Neuronal stem cell (in vitro differentiated cells): ENCODE measurements around the gene ROBO1.

Source experiments
- DNase-seq: peaks from one replicate; pipeline ENCODE4 v3.0.0-alpha.2; 2013; ENCODE audit warnings: low spot score
- H2AFZ ChIP-seq: one replicate; pipeline ENCODE4 v1.6.1; 2013; ENCODE audit warnings: mild to moderate bottlenecking, low read length, inconsistent platforms
- H2AK5ac ChIP-seq: 2 replicates; pipeline ENCODE4 v1.6.1; 2013; ENCODE audit warnings: low read depth, mild to moderate bottlenecking, inconsistent platforms, low read length, moderate library complexity, mixed read lengths
- H2BK120ac ChIP-seq: 2 replicates; pipeline ENCODE4 v1.6.1; 2013; ENCODE audit warnings: low read depth, mild to moderate bottlenecking, inconsistent platforms, low read length, moderate library complexity, mixed read lengths
- H2BK12ac ChIP-seq: one replicate; pipeline ENCODE4 v1.6.1; 2013; ENCODE audit warnings: low read length, inconsistent platforms
- H2BK15ac ChIP-seq: 2 replicates; pipeline ENCODE4 v1.6.1; 2013; ENCODE audit warnings: mild to moderate bottlenecking, low read length, inconsistent platforms, mixed read lengths
- H2BK5ac ChIP-seq: one replicate; pipeline ENCODE4 v1.6.1; 2013; ENCODE audit warnings: inconsistent platforms, mild to moderate bottlenecking, low read length, moderate library complexity
- H3K14ac ChIP-seq: one replicate; pipeline ENCODE4 v1.6.1; 2013; ENCODE audit warnings: low read length, inconsistent platforms
- H3K18ac ChIP-seq: 2 replicates; pipeline ENCODE4 v1.6.1; 2013; ENCODE audit warnings: low read length, inconsistent platforms
- H3K23ac ChIP-seq: 2 replicates; pipeline ENCODE4 v1.6.1; 2013; ENCODE audit warnings: low read depth, mild to moderate bottlenecking, mixed read lengths, low read length, inconsistent platforms; ENCODE audit not compliant: poor library complexity
- H3K27ac ChIP-seq: replicated peaks from 3 replicates; pipeline ENCODE4 v1.5.1; 2013; ENCODE audit warnings: low read length, inconsistent platforms
- H3K27me3 ChIP-seq, 3 experiments: 2 replicates each; pipeline ENCODE4 v1.6.1; 2013; ENCODE audit warnings: low read length in 3 of 3, mild to moderate bottlenecking in 2 of 3, inconsistent platforms in 1 of 3, low read depth in 1 of 3, mixed read lengths in 1 of 3, moderate library complexity in 1 of 3; ENCODE audit not compliant: control insufficient read depth in 3 of 3, insufficient read depth in 3 of 3
- H3K36me3 ChIP-seq, 2 donors: replicated peaks in 1 of 2; 2 replicates each; pipeline ENCODE4 v1.6.1; 2013; ENCODE audit warnings: low read length in 2 of 2; ENCODE audit not compliant: control insufficient read depth in 2 of 2, insufficient read depth in 2 of 2
- H3K4ac ChIP-seq: 2 replicates; pipeline ENCODE4 v1.6.1; 2013; ENCODE audit warnings: inconsistent platforms, mild to moderate bottlenecking, low read length, moderate library complexity
- H3K4me1 ChIP-seq, 2 donors: 1 replicate in 1 of 2; 2 replicates in 1 of 2; pipeline ENCODE4 v1.6.1; 2013; ENCODE audit warnings: low read length in 2 of 2, low read depth in 1 of 2; ENCODE audit not compliant: control insufficient read depth in 2 of 2, insufficient read depth in 1 of 2
- H3K4me2 ChIP-seq: one replicate; pipeline ENCODE4 v1.6.1; 2013; ENCODE audit warnings: mild to moderate bottlenecking, low read length, inconsistent platforms; ENCODE audit not compliant: insufficient read depth, poor library complexity, severe bottlenecking
- H3K4me3 ChIP-seq, 2 donors: 2 replicates each; pipeline ENCODE4 v1.5.1; 2013; ENCODE audit warnings: low read length in 2 of 2, mild to moderate bottlenecking in 2 of 2, inconsistent platforms in 1 of 2, moderate library complexity in 1 of 2
- H3K79me1 ChIP-seq: one replicate; pipeline ENCODE4 v1.6.1; 2013; ENCODE audit warnings: low read depth, mild to moderate bottlenecking, inconsistent platforms, low read length, moderate library complexity
- H3K9ac ChIP-seq: one replicate; pipeline ENCODE4 v1.6.1; 2013; ENCODE audit warnings: mild to moderate bottlenecking, low read depth, low read length, inconsistent platforms; ENCODE audit not compliant: poor library complexity
- H3K9me3 ChIP-seq, 2 donors: replicated peaks in 1 of 2; 2 replicates each; pipeline versions ENCODE3 to v1.6.1; 2013; ENCODE audit warnings: low read length in 2 of 2, mild to moderate bottlenecking in 2 of 2, inconsistent platforms in 1 of 2, low read depth in 1 of 2, mixed read lengths in 1 of 2, moderate library complexity in 1 of 2; ENCODE audit not compliant: control insufficient read depth in 2 of 2, insufficient read depth in 1 of 2
- H4K8ac ChIP-seq: one replicate; pipeline ENCODE4 v1.6.1; 2013; ENCODE audit warnings: low read depth, mild to moderate bottlenecking, inconsistent platforms, low read length, moderate library complexity
- H4K91ac ChIP-seq: one replicate; pipeline ENCODE4 v1.6.1; 2013; ENCODE audit warnings: low read length, low read depth, mild to moderate bottlenecking, inconsistent platforms; ENCODE audit not compliant: poor library complexity
- WGBS, 2 donors: extraction: QIAGEN DNeasy Blood & Tissue Kit; methylation state at CpG; one replicate each; pipeline ENCODE4 v1.1.7; 2013; ENCODE audit warnings: missing lambda C conversion rate in 2 of 2, mixed read lengths in 1 of 2; ENCODE audit not compliant: insufficient read length in 2 of 2, insufficient replicate concordance in 1 of 2; ENCODE audit errors: extremely low coverage in 2 of 2; 5-methylcytosine and 5-hydroxymethylcytosine counted together

Gene ROBO1

DNA sequence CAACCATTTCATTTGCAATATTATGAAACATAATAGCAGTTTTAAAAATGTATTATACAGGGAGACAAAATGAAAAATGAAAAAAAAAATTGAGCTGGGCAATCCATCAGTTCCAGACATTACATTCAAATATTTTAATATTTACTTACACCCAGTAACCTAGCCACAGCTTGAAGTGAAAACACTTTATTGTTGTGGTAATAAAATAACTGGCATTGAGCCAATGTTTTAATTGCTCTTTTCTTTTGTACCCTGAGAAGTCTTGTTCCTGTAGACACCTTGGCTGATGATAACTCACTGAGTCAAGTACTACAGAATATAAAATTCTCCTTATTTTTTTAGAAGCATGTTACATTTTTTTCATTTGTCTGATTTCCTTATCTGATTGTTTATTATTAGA lies 180.6 kb downstream of the ROBO1 start:
- Histone ChIP-seq H3K27ac (no peak overlapping the region), H3K9ac (no peak overlapping the region)

DNA sequence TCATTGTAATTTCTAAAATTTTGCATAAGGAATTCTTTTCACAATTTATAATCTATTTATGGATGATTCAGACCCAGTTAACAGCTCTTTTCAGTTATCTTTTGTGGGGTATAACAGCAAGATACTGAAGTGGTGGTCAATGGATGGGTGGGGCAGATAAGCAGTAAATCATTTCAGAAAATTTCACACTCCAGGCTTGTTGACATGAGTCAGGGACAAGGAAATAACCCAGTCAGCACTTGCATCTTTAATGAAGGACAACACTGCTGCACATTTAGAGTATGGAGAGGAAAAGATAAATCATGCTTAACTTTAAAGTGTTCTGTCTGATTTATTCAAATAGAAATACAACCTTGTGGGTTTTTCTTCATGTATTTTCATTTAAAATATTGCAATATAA lies 181.6 kb downstream of the ROBO1 start:
- no peak overlapping the region for H3K27ac ChIP-seq
- H3K9ac ChIP-seq: no peak overlapping the region
- no peaks in the 10 kb centered on the region for H3K36me3 ChIP-seq
- H3K18ac ChIP-seq: no peak overlapping the region
- no peak overlapping the region for H2BK15ac ChIP-seq
- H3K79me1 ChIP-seq: no peaks in the 10 kb centered on the region
- H3K14ac ChIP-seq: no peak overlapping the region
- H2AFZ ChIP-seq: no peak overlapping the region
- H2BK5ac ChIP-seq: no peak overlapping the region
- no peak overlapping the region for H2BK120ac ChIP-seq
- no peak overlapping the region for H2BK12ac ChIP-seq
- H3K4ac ChIP-seq: no peak overlapping the region
- no peaks in the 10 kb centered on the region for H3K27me3 ChIP-seq
- no peaks in the 10 kb centered on the region for H3K9me3 ChIP-seq
- DNase-seq: no peak
- H4K8ac ChIP-seq: no peak overlapping the region
- no peak overlapping the region for H2AK5ac ChIP-seq
- no peak overlapping the region for H3K4me3 ChIP-seq
- H3K23ac ChIP-seq: no peak overlapping the region
- H3K4me1 ChIP-seq: no peaks in the 10 kb centered on the region
- no peak overlapping the region for H4K91ac ChIP-seq
- H3K4me2 ChIP-seq: no peak overlapping the region

More for the DNA sequence above, 180.6 kb downstream of the ROBO1 start:
- Histone ChIP-seq H3K4me2 (no peak overlapping the region), H3K14ac (no peak overlapping the region), H2AFZ (no peak overlapping the region), H2BK5ac (no peak overlapping the region), H3K4me3 (no peak overlapping the region), H3K36me3 (no peaks in the 10 kb centered on the region), H2BK12ac (no peak overlapping the region), H3K27me3 (no peaks in the 10 kb centered on the region), H2BK15ac (no peak overlapping the region), H3K18ac (no peak overlapping the region), H3K9me3 (no peaks in the 10 kb centered on the region), H3K4ac (no peak overlapping the region), H3K23ac (no peak overlapping the region), H2BK120ac (no peak overlapping the region), H4K8ac (no peak overlapping the region), H4K91ac (no peak overlapping the region), H3K4me1 (no peaks in the 10 kb centered on the region), H2AK5ac (no peak overlapping the region), H3K79me1 (no peaks in the 10 kb centered on the region)
- no peak for DNase-seq

DNA sequence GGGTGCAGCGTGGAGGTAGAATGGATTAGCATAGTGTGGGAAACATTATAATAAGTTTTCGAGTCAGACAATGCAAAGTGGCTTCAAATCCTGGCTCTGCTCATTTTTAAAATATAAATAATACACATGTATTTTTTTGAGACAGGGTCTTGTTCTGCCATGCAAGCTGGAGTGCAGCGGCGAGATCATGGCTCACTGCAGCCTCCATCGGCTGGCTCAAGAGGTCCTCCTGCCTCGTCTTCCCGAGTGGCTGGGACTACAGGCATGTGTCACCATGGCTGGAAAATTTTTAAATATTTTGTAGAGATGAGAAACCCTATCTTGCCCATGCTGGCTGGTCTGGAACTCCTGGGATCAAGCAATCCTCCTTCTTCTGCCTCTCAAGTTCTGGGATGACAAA lies 194.9 kb downstream of the ROBO1 start:
- no peaks in the 10 kb centered on the region for H3K36me3 ChIP-seq
- no peaks in the 10 kb centered on the region for H3K4me1 ChIP-seq
- H4K91ac ChIP-seq: no peak overlapping the region
- no peak overlapping the region for H3K27ac ChIP-seq
- no peaks in the 10 kb centered on the region for H3K79me1 ChIP-seq
- H2BK12ac ChIP-seq: no peak overlapping the region
- no peak overlapping the region for H3K4me2 ChIP-seq
- H2BK120ac ChIP-seq: no peak overlapping the region
- H3K18ac ChIP-seq: no peak overlapping the region
- no peak overlapping the region for H2AFZ ChIP-seq
- WGBS, 2 donors: no CpG with 5 or more reads among the region's 7 CpGs
- no peak overlapping the region for H3K14ac ChIP-seq
- H3K4me3 ChIP-seq: no peak overlapping the region
- H3K27me3 ChIP-seq: no peaks in the 10 kb centered on the region
- H3K4ac ChIP-seq: no peak overlapping the region
- no peak overlapping the region for H3K9ac ChIP-seq
- no peak overlapping the region for H2AK5ac ChIP-seq
- H2BK15ac ChIP-seq: no peak overlapping the region
- no peak overlapping the region for H3K23ac ChIP-seq
- no peak overlapping the region for H2BK5ac ChIP-seq
- no peak overlapping the region for H4K8ac ChIP-seq
- H3K9me3 ChIP-seq: no peaks in the 10 kb centered on the region
- DNase-seq: no peak

DNA sequence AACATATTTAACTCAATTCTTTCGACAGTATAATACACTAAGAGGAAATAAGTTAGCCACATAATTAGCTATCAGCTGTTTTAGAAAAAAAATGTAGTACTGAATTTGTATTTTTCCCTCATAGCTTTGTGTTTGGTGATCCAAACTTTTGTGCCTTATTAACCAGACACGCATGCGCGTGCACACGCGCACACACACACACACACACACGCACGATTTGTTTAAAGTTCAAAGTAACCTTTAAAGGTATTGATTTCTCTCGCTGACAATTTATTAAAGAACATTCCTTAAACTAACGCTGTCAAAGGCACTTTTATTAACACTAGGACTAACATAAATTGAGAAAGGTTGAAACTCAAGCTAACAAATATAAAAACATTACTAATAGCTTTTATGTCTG lies 198.9 kb downstream of the ROBO1 start:
- no peak overlapping the region for H4K8ac ChIP-seq
- no peak overlapping the region for H3K9ac ChIP-seq
- H2AFZ ChIP-seq: no peak overlapping the region
- no peaks in the 10 kb centered on the region for H3K27me3 ChIP-seq
- no peaks in the 10 kb centered on the region for H3K4me1 ChIP-seq
- H3K36me3 ChIP-seq: no peaks in the 10 kb centered on the region
- H3K18ac ChIP-seq: no peak overlapping the region
- H3K9me3 ChIP-seq: no peaks in the 10 kb centered on the region
- no peak overlapping the region for H2AK5ac ChIP-seq
- no peak overlapping the region for H2BK15ac ChIP-seq
- DNase-seq: no peak
- WGBS, 2 donors: no CpG with 5 or more reads among the region's 10 CpGs
- no peak overlapping the region for H2BK5ac ChIP-seq
- H3K4ac ChIP-seq: no peak overlapping the region
- no peak overlapping the region for H3K4me3 ChIP-seq
- H3K23ac ChIP-seq: no peak overlapping the region
- H3K14ac ChIP-seq: no peak overlapping the region
- no peak overlapping the region for H4K91ac ChIP-seq
- H3K27ac ChIP-seq: no peak overlapping the region
- no peak overlapping the region for H2BK120ac ChIP-seq
- no peaks in the 10 kb centered on the region for H3K79me1 ChIP-seq
- H3K4me2 ChIP-seq: no peak overlapping the region
- H2BK12ac ChIP-seq: no peak overlapping the region
